NB4 (cell line): ENCODE measurements around the gene ATG101.

Experiments used
- DNase-seq: peaks from one replicate; pipeline ENCODE4 v3.0.0; 2010; ENCODE audit warnings: low read depth
- H3K4me3 ChIP-seq: one replicate; pipeline ENCODE4 v1.5.1; 2011; ENCODE audit warnings: mild to moderate bottlenecking, low read depth, low read length, moderate library complexity
- CTCF ChIP-seq: IDR thresholded peaks from one replicate; pipeline ENCODE4 v1.5.1; 2012; ENCODE audit warnings: low read depth, low read length
- MAX ChIP-seq: IDR thresholded peaks from 2 replicates; pipeline ENCODE4 v1.6.1; 2011; ENCODE audit warnings: low read depth, low read length
- MYC ChIP-seq: IDR thresholded peaks from 2 replicates; pipeline ENCODE4 v1.6.1; 2011; ENCODE audit warnings: low read depth, low read length
- POLR2A ChIP-seq: IDR thresholded peaks from 2 replicates; pipeline ENCODE4 v1.6.1; 2011; ENCODE audit warnings: mild to moderate bottlenecking; ENCODE audit not compliant: insufficient read length; ENCODE audit errors: extremely low read depth

Gene ATG101

GRCh38 chr12:52062167-52063081 lies 7.4 kb upstream of the ATG101 start:
- no peak overlapping the region for H3K4me3 ChIP-seq
- no peak for TF ChIP-seq POLR2A
- no peak for TF ChIP-seq MYC
- TF ChIP-seq MAX: no peak
- no peak for TF ChIP-seq CTCF
- no peak for DNase-seq

DNA sequence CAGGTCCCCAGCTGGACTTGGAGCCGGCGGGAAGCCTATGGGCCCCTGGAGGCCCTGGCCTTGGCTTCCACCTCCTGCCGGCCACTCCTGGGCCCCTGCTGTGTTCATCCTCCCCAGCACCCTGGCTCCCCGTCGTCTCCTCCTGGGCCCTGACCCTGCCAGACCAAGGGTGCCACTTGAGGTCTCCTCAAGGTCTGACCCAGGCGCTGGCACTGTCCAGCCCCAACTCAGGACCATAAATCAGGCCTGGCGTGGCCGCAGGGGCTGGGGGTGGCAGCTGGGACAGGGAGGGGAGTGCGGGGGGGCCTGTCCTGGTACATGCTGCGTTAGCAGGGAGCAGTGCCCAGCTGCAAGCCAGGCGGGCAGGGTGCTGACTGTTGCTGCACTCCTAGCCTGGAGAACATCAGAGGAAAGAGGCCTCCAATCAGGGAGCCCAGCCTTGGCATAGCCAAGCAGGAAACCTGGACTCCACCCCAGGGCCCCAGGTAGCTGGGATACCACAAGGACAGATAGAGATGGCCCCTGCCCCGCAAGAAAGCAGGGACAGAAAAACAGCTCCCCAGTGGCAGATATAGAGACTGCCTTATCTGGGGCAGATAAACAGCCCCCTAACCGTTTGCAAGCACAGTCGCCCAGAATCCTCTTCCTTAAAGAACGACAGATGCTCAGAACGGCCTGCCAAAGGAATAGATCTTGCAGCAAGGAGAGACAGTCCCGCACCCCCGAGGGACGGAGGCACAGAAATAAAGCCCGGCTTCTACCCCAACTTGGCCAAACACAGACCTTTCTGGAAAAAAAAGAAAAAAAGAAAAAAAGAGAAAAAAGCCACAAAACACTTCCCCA lies 6.5 kb upstream of the ATG101 start:
- TF ChIP-seq MYC (no peak), CTCF (no peak), MAX (no peak), POLR2A (no peak)
- H3K4me3 ChIP-seq: no peak overlapping the region
- no peak for DNase-seq

GRCh38 chr12:52063981-52064649 lies 5.7 kb upstream of the ATG101 start:
- no peak overlapping the region for H3K4me3 ChIP-seq
- DNase-seq: no peak
- TF ChIP-seq MAX (no peak), CTCF (no peak), MYC (no peak), POLR2A (no peak)

- no peak for TF ChIP-seq MYC
- TF ChIP-seq CTCF: no peak
- no peak for TF ChIP-seq POLR2A
- no peak for TF ChIP-seq MAX
- peak; percentile 54 for DNase-seq
Observed at GRCh38 chr12:52066346-52067080, 3.3 kb upstream of the ATG101 start.

DNA sequence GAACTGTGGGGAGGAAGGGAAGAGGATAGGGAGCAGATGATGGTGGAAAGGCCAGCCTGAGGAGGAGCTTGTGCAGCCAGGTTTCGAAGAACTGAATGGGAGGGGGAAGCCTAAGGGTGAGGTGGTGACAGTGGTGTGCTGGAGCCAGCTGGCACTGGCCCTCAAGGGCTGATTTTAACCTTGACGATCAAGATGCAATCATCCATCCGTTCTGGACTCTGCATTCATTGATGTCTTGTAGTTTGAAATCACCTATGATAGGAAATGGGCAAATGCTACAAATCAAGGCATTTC lies 2.8 kb upstream of the ATG101 start:
- no peak overlapping the region for H3K4me3 ChIP-seq
- DNase-seq: no peak
- TF ChIP-seq MAX (no peak), CTCF (no peak), POLR2A (no peak), MYC (no peak)

More at GRCh38 chr12:52066346-52067080, 3.3 kb upstream of the ATG101 start:
- no peak overlapping the region for H3K4me3 ChIP-seq
